ENCODE results near the gene KLRC1. TPM values are rescaled to one million over a fixed set of nuclear protein-coding genes. Genes with fewer than 3 reads are reported as not detected.
"Not testable (repeated sequence)": the region's sequence is repeated elsewhere in the genome, so short reads cannot be mapped to it uniquely, and the experiment has no call there.

Gene KLRC1
- total and polyA plus RNA-seq, 9 of the 15 experiments (the other 6 are each of a cell fraction or from before 2014, with no cell fraction given) = not detected

GRCh38 chr12:10448236-10448635 is 4.9 kb downstream of the KLRC1 start (continued):
- TF ChIP-seq ZNF124 (CRISPR knock-in tag; IDR thresholded peaks at IDR 0.05) = no peak
- TF ChIP-seq ZNF561 (CRISPR knock-in tag; conservative IDR thresholded peaks at IDR 0.05) = no peak
- no peak for TF ChIP-seq SNRNP70 (optimal IDR thresholded peaks at IDR 0.05; ENCODE audit: low read depth, low read length)
- TF ChIP-seq NFYB (IDR thresholded peaks at IDR 0.05; ENCODE audit: extremely low read depth, insufficient read length) = no peak
- no peak for TF ChIP-seq GATA2 (CRISPR knock-in tag; IDR thresholded peaks at IDR 0.05)
- no peak for TF ChIP-seq GATAD2B (IDR thresholded peaks at IDR 0.05; ENCODE audit: borderline replicate concordance)
- TF ChIP-seq CTCF (IDR thresholded peaks at IDR 0.05 in 2 of 3, conservative IDR thresholded peaks at IDR 0.05 in 1 of 3; ENCODE audit: insufficient read depth in 2 of 3, low read depth in 1 of 3, low read length in 3 of 3) = no peak
- TF ChIP-seq TAF1 (IDR thresholded peaks at IDR 0.05; ENCODE audit: control insufficient read depth, extremely low read depth, insufficient read depth, low read length, severe bottlenecking) = no peak

GRCh38 chr12:10446052-10446451 is 7.1 kb downstream of the KLRC1 start:
- intact Hi-C loops (cut with micrococcal nuclease); BruUV-seq (replicated peaks); H3K79me2 ChIP-seq (ENCODE audit: control insufficient read depth, insufficient read depth, low read length); POLR2A ChIA-PET; H3K9me3 ChIP-seq (replicated peaks; ENCODE audit: control insufficient read depth, insufficient read depth, low read depth, low read length); in situ Hi-C loops (cut with MboI); H2AFZ ChIP-seq (ENCODE audit: low read depth, low read length); H3K9ac ChIP-seq (ENCODE audit: insufficient read depth in 1 of 2, low read depth in 2 of 2, low read length in 2 of 2); H4K20me1 ChIP-seq (replicated peaks; ENCODE audit: control insufficient read depth, insufficient read depth, low read length); ATAC-seq; DNase-seq (ENCODE audit: extremely low read depth in 1 of 4, low spot score in 3 of 4); H3K27me3 ChIP-seq (ENCODE audit: control insufficient read depth in 2 of 2, insufficient read depth in 2 of 2, low read length in 2 of 2); H3K4me2 ChIP-seq (ENCODE audit: insufficient read depth, low read length); H3K4me3 ChIP-seq; H3K9me1 ChIP-seq (ENCODE audit: control insufficient read depth, insufficient read depth, low read length); FAIRE-seq; H3K36me3 ChIP-seq (ENCODE audit: control insufficient read depth, insufficient read depth, low read length); CTCF ChIA-PET (ENCODE audit: low intra/inter-chr PET ratio); H3K4me1 ChIP-seq (replicated peaks in 1 of 2; ENCODE audit: control insufficient read depth in 2 of 2, insufficient read depth in 2 of 2, low read length in 2 of 2); H3K27ac ChIP-seq (ENCODE audit: extremely low read depth, low read depth, low read length): not testable (repeated sequence)
- WGBS (ENCODE audit: insufficient coverage, low coverage, missing lambda C conversion rate) = 0% methylated on average over 2 of the region's 5 CpGs

GRCh38 chr12:10441144-10441543 is 12.0 kb downstream of the KLRC1 start:
- H3K27ac ChIP-seq (ENCODE audit: extremely low read depth, low read depth, low read length); H3K9me1 ChIP-seq (ENCODE audit: control insufficient read depth, insufficient read depth, low read length); H3K4me1 ChIP-seq (replicated peaks in 1 of 2; ENCODE audit: control insufficient read depth in 2 of 2, insufficient read depth in 2 of 2, low read length in 2 of 2); CTCF ChIA-PET (ENCODE audit: low intra/inter-chr PET ratio); H4K20me1 ChIP-seq (replicated peaks; ENCODE audit: control insufficient read depth, insufficient read depth, low read length); H3K79me2 ChIP-seq (ENCODE audit: control insufficient read depth, insufficient read depth, low read length); POLR2A ChIA-PET; H3K9ac ChIP-seq (ENCODE audit: insufficient read depth in 1 of 2, low read depth in 2 of 2, low read length in 2 of 2); H3K4me3 ChIP-seq; intact Hi-C loops (cut with micrococcal nuclease); H3K4me2 ChIP-seq (ENCODE audit: insufficient read depth, low read length); FAIRE-seq; H3K9me3 ChIP-seq (replicated peaks; ENCODE audit: control insufficient read depth, insufficient read depth, low read depth, low read length); BruUV-seq (replicated peaks); DNase-seq (ENCODE audit: extremely low read depth in 1 of 4, low spot score in 3 of 4); ATAC-seq; in situ Hi-C loops (cut with MboI); H3K36me3 ChIP-seq (ENCODE audit: control insufficient read depth, insufficient read depth, low read length); H3K27me3 ChIP-seq (ENCODE audit: control insufficient read depth in 2 of 2, insufficient read depth in 2 of 2, low read length in 2 of 2); H2AFZ ChIP-seq (ENCODE audit: low read depth, low read length): not testable (repeated sequence)
- 40% methylated on average over 4 of the region's 8 CpGs for WGBS (ENCODE audit: insufficient coverage, low coverage, missing lambda C conversion rate)
